Measurements from ENCODE around the gene LGALS9B. TPM values are rescaled to one million over a fixed set of nuclear protein-coding genes. Genes with fewer than 3 reads are reported as not detected.
"Not testable (repeated sequence)": the region's sequence is repeated elsewhere in the genome, so short reads cannot be mapped to it uniquely, and the experiment has no call there.

Gene LGALS9B
- total and polyA plus RNA-seq, 10 donors, result 0.33 to 1.7 (median 0.85) TPM; not detected in 4

GRCh38 chr17:20494735-20495134 is 27.4 kb upstream of the LGALS9B start:
- intact Hi-C loops (cut with DNase I; ENCODE audit: low total_unique reads); H3K27me3 ChIP-seq (replicated peaks in 1 of 7); H3K4me3 ChIP-seq; DNase-seq; H3K27ac ChIP-seq; H3K4me1 ChIP-seq; H3K9me3 ChIP-seq; H3K36me3 ChIP-seq: not testable (repeated sequence)
- WGBS, 5 donors, result 89 to 97% (median 95%) methylated on average over 4 to 6 of the region's 9 CpGs; no CpG with 5 or more reads in 1 of the 5 donors

DNA sequence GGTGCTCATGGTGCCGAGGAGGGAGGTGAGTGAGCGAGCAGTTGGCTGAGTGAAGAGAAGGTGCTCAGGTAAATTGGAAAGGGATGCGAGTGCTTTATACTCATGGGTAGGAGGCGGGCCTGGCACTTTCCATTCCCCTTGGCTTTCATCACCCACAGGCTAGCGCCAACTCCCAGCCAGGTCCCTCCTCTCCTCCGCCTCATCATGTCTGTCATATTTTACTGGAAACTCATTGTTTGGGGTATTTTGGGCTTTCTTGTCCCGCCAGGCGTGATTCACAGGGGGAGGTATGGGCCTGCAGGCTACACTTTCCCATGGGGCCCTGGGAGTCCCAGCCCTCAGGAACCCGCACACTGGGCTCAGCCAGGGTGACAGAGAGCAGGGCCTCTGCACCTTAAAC is 26.8 kb upstream of the LGALS9B start:
- DNase-seq; H3K36me3 ChIP-seq; H3K27me3 ChIP-seq (replicated peaks in 1 of 7); H3K4me3 ChIP-seq; H3K9me3 ChIP-seq; H3K27ac ChIP-seq; intact Hi-C loops (cut with DNase I; ENCODE audit: low total_unique reads); H3K4me1 ChIP-seq: not testable (repeated sequence)
- WGBS, 5 donors, result 89 to 94% (median 91%) methylated on average over 3 to 6 of the region's 9 CpGs; no CpG with 5 or more reads in 2 of the 5 donors

DNA sequence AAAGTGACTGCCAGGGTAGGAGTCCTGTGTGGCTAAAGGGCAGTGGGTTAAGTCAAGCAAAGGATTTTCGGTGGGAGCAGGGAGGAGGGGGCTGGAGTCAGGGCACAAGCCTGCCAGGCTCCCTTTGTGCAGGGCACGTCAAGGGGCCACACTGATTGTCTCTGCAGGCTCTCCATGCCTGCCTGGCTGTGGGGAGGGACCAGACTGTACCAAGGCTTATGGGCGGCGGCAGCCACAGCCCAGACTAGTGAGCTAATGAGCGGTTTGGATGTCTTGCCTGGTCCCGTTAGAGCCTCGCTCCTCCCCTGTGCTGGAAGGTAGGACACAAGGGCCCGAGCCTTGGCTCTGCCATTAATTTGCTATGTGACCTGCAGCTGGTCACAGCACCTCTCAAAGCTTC is 25.6 kb upstream of the LGALS9B start:
- H3K4me1 ChIP-seq; intact Hi-C loops (cut with DNase I; ENCODE audit: low total_unique reads); H3K9me3 ChIP-seq; H3K27ac ChIP-seq; DNase-seq; H3K4me3 ChIP-seq; H3K36me3 ChIP-seq; H3K27me3 ChIP-seq (replicated peaks in 1 of 7): not testable (repeated sequence)
- WGBS, 5 donors, result 75 to 96% (median 82%) methylated on average over 3 to 8 of the region's 8 CpGs

GRCh38 chr17:20492099-20492498 is 24.8 kb upstream of the LGALS9B start:
- intact Hi-C loops (cut with DNase I; ENCODE audit: low total_unique reads), result not testable (repeated sequence)

GRCh38 chr17:20484930-20485329 is 17.6 kb upstream of the LGALS9B start:
- H3K27me3 ChIP-seq (replicated peaks in 1 of 7); DNase-seq; H3K4me1 ChIP-seq; intact Hi-C loops (cut with DNase I; ENCODE audit: low total_unique reads); H3K27ac ChIP-seq; H3K4me3 ChIP-seq; H3K9me3 ChIP-seq; H3K36me3 ChIP-seq: not testable (repeated sequence)
- 50 to 79% (median 54%) methylated on average over 5 to 6 of the region's 6 CpGs for WGBS, 5 donors

More at GRCh38 chr17:20492099-20492498, 24.8 kb upstream of the LGALS9B start:
- not testable (repeated sequence) for H3K36me3 ChIP-seq; H3K4me1 ChIP-seq; H3K27ac ChIP-seq; H3K9me3 ChIP-seq; H3K27me3 ChIP-seq (replicated peaks in 1 of 7); DNase-seq; H3K4me3 ChIP-seq
- 66 to 83% (median 78%) methylated on average over 1 to 3 of the region's 6 CpGs for WGBS, 5 donors

GRCh38 chr17:20479889-20480591 is 12.7 kb upstream of the LGALS9B start:
- H3K4me3 ChIP-seq; intact Hi-C loops (cut with DNase I; ENCODE audit: low total_unique reads); H3K9me3 ChIP-seq; H3K27me3 ChIP-seq (replicated peaks in 1 of 7); H3K4me1 ChIP-seq; H3K36me3 ChIP-seq; H3K27ac ChIP-seq; DNase-seq: not testable (repeated sequence)
- 86 to 94% (median 89%) methylated on average over 6 of the region's 8 CpGs for whole genome bisulfite sequencing, 5 donors

DNA sequence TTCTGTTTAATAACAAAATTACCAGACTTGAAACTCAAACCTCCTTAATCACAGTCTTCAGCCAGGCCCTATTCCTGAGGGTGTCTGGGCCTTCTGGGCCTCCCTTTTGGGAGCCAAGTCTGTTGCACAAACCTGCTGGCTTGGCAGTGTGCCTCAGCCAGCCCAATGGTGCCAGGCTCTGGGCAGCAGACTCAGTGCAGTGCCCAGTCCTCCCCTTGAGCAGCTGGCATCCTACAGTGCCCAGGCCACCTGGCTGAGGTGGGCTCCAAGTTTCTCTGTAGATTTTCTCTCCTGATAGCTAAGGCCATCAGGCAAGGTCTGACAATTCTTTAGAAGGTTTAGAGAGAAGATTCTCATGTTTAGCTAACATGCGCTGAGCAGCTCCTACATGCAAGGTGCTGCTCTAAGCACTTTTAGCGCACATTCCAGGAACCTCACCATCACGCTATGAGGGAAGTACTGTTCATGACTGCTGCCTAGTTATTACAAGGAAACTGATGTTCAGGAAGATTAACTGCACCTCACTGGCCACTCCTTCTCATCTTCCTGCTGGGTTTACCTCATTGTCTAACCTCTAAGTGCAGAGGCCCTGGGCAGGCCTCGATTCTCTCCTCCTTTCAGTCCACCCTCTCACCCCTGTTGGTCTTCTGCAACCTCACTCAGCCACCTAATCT is 10.2 kb upstream of the LGALS9B start:
- H3K4me1 ChIP-seq, result not testable (repeated sequence)

GRCh38 chr17:20475137-20475831 is 7.9 kb upstream of the LGALS9B start:
- H3K4me3 ChIP-seq; H3K4me1 ChIP-seq; H3K27ac ChIP-seq; intact Hi-C loops (cut with DNase I; ENCODE audit: low total_unique reads); H3K36me3 ChIP-seq; H3K27me3 ChIP-seq (replicated peaks in 1 of 7); DNase-seq; H3K9me3 ChIP-seq: not testable (repeated sequence)
- 76 to 96% (median 87%) methylated on average over 3 to 8 of the region's 8 CpGs for WGBS, 5 donors

More for the DNA sequence above, 10.2 kb upstream of the LGALS9B start:
- H3K4me3 ChIP-seq; intact Hi-C loops (cut with DNase I; ENCODE audit: low total_unique reads); H3K9me3 ChIP-seq; DNase-seq; H3K27me3 ChIP-seq (replicated peaks in 1 of 7); H3K27ac ChIP-seq; H3K36me3 ChIP-seq: not testable (repeated sequence)
- 53 to 74% (median 62%) methylated on average over 2 to 3 of the region's 4 CpGs for WGBS, 5 donors

DNA sequence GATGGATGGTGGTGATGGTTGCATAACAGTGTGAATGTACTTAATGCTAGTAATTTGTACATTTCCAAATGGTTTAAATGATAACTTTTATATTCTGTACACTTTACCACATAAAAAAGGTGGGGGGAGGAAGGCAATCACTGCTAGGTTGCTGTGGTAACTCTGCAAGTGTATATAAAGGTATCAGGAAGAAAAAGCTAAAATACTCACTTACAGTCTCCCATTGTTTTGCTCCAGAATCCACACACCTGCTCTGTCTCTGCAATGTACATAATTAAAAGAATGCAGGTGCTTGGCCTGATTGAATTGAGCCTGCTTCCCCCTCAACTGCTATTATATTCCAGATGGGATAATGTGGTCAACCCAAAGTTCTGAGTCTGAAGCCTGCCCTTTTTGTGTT is 6.7 kb upstream of the LGALS9B start:
- H3K27me3 ChIP-seq (replicated peaks in 1 of 7); H3K9me3 ChIP-seq; H3K4me1 ChIP-seq; H3K36me3 ChIP-seq; intact Hi-C loops (cut with DNase I; ENCODE audit: low total_unique reads); DNase-seq; H3K4me3 ChIP-seq; H3K27ac ChIP-seq: not testable (repeated sequence)

DNA sequence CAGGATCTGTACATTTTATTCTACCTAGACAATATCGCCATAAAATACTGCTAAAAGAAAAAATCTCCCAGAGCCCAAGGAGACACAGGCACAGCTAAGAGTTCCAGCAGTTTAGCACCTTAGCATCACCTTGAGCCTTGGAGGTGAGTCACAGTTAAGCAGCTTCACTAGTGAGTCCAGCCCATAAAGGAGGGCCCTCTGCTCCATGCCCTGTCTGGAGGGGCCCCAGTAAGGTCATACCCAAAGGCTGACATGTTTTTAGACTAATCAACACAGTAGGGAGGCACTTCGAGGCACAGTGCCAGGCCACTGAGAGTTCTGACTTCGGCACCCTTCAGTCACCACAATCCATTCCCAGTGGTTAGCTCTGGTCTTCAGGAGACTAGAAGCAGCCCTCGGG is 2.6 kb upstream of the LGALS9B start:
- H3K36me3 ChIP-seq; H3K27ac ChIP-seq; H3K4me1 ChIP-seq; intact Hi-C loops (cut with DNase I; ENCODE audit: low total_unique reads); H3K9me3 ChIP-seq; H3K27me3 ChIP-seq (replicated peaks in 1 of 7); H3K4me3 ChIP-seq; DNase-seq: not testable (repeated sequence)
- WGBS, 5 donors, result 44 to 100% (median 69%) methylated on average over 1 to 2 of the region's 4 CpGs

- intact Hi-C loops (cut with DNase I; ENCODE audit: low total_unique reads); H3K9me3 ChIP-seq; H3K27me3 ChIP-seq (replicated peaks in 1 of 7); H3K4me1 ChIP-seq; H3K4me3 ChIP-seq; H3K36me3 ChIP-seq; DNase-seq; H3K27ac ChIP-seq: not testable (repeated sequence)
- WGBS, 5 donors, result 9% methylated on average over 2 of the region's 4 CpGs; no CpG with 5 or more reads in 4 of the 5 donors
Measured at GRCh38 chr17:20469107-20469506, 1.8 kb upstream of the LGALS9B start.
